ENCODE data around the gene LENG8.
"Not testable (repeated sequence)": the region's sequence is repeated elsewhere in the genome, so short reads cannot be mapped to it uniquely, and the experiment has no call there.

LENG8 gene

GRCh38 chr19:54482889-54483288 is 33.9 kb downstream of the LENG8 start:
- peaks cover 0 to 6% of the 10 kb centered on the region in 2 donors for H3K27me3 ChIP-seq (ENCODE audit: control insufficient read depth in 1 of 2, insufficient read depth in 2 of 2, low read length in 2 of 2)
- H3K9ac ChIP-seq (ENCODE audit: low read depth in 1 of 2, low read length in 2 of 2) = no peak overlapping the region
- H3K36me3 ChIP-seq (ENCODE audit: control insufficient read depth in 1 of 2, insufficient read depth in 2 of 2, low read length in 2 of 2) = no peaks in the 10 kb centered on the region
- no peak overlapping the region for H3K27ac ChIP-seq (ENCODE audit: low read depth, low read length)
- peaks cover 3 to 4% of the 10 kb centered on the region in 2 donors for H3K4me1 ChIP-seq (ENCODE audit: control insufficient read depth in 1 of 2, insufficient read depth in 2 of 2, low read length in 2 of 2)
- H3K4me3 ChIP-seq (ENCODE audit: low read depth in 1 of 2, low read length in 2 of 2) = no peak overlapping the region
- no peaks in the 10 kb centered on the region for H3K9me3 ChIP-seq (ENCODE audit: control insufficient read depth in 1 of 2, low read length in 2 of 2)

- no peaks in the 10 kb centered on the region for H3K36me3 ChIP-seq (ENCODE audit: control insufficient read depth in 1 of 2, insufficient read depth in 2 of 2, low read length in 2 of 2)
- no peak overlapping the region for H3K27ac ChIP-seq (ENCODE audit: low read depth, low read length)
- H3K27me3 ChIP-seq (ENCODE audit: control insufficient read depth in 1 of 2, insufficient read depth in 2 of 2, low read length in 2 of 2) = peaks cover 0 to 7% of the 10 kb centered on the region in 2 donors
- H3K4me1 ChIP-seq (ENCODE audit: control insufficient read depth in 1 of 2, insufficient read depth in 2 of 2, low read length in 2 of 2) = no peaks in the 10 kb centered on the region
- H3K9ac ChIP-seq (ENCODE audit: low read depth in 1 of 2, low read length in 2 of 2) = no peak overlapping the region
- no peaks in the 10 kb centered on the region for H3K9me3 ChIP-seq (ENCODE audit: control insufficient read depth in 1 of 2, low read length in 2 of 2)
- no peak overlapping the region for H3K4me3 ChIP-seq (ENCODE audit: low read depth in 1 of 2, low read length in 2 of 2)
Observed at GRCh38 chr19:54484451-54484850, 35.5 kb downstream of the LENG8 start.

- Histone ChIP-seq H3K4me1 (ENCODE audit: control insufficient read depth in 1 of 2, insufficient read depth in 2 of 2, low read length in 2 of 2) (no peaks in the 10 kb centered on the region), H3K4me3 (ENCODE audit: low read depth in 1 of 2, low read length in 2 of 2) (no peak overlapping the region), H3K9ac (ENCODE audit: low read depth in 1 of 2, low read length in 2 of 2) (no peak overlapping the region), H3K9me3 (ENCODE audit: control insufficient read depth in 1 of 2, low read length in 2 of 2) (no peaks in the 10 kb centered on the region), H3K36me3 (ENCODE audit: control insufficient read depth in 1 of 2, insufficient read depth in 2 of 2, low read length in 2 of 2) (no peaks in the 10 kb centered on the region), H3K27me3 (ENCODE audit: control insufficient read depth in 1 of 2, insufficient read depth in 2 of 2, low read length in 2 of 2) (peaks cover 0 to 8% of the 10 kb centered on the region in 2 donors), H3K27ac (ENCODE audit: low read depth, low read length) (no peak overlapping the region)
Observed at GRCh38 chr19:54485851-54486250, 36.9 kb downstream of the LENG8 start.

- Histone ChIP-seq H3K4me1 (ENCODE audit: control insufficient read depth in 1 of 2, insufficient read depth in 2 of 2, low read length in 2 of 2) (no peaks in the 10 kb centered on the region), H3K27ac (ENCODE audit: low read depth, low read length) (no peak overlapping the region), H3K9me3 (ENCODE audit: control insufficient read depth in 1 of 2, low read length in 2 of 2) (no peaks in the 10 kb centered on the region), H3K4me3 (ENCODE audit: low read depth in 1 of 2, low read length in 2 of 2) (no peak overlapping the region), H3K36me3 (ENCODE audit: control insufficient read depth in 1 of 2, insufficient read depth in 2 of 2, low read length in 2 of 2) (no peaks in the 10 kb centered on the region), H3K27me3 (ENCODE audit: control insufficient read depth in 1 of 2, insufficient read depth in 2 of 2, low read length in 2 of 2) (peaks cover 3 to 6% of the 10 kb centered on the region in 2 donors), H3K9ac (ENCODE audit: low read depth in 1 of 2, low read length in 2 of 2) (no peak overlapping the region)
Observed at GRCh38 chr19:54489341-54489740, 40.3 kb downstream of the LENG8 start.

GRCh38 chr19:54489766-54490165 is 40.8 kb downstream of the LENG8 start:
- Histone ChIP-seq H3K9me3 (ENCODE audit: control insufficient read depth in 1 of 2, low read length in 2 of 2) (no peaks in the 10 kb centered on the region), H3K4me1 (ENCODE audit: control insufficient read depth in 1 of 2, insufficient read depth in 2 of 2, low read length in 2 of 2) (no peaks in the 10 kb centered on the region), H3K27ac (ENCODE audit: low read depth, low read length) (no peak overlapping the region), H3K36me3 (ENCODE audit: control insufficient read depth in 1 of 2, insufficient read depth in 2 of 2, low read length in 2 of 2) (no peaks in the 10 kb centered on the region), H3K9ac (ENCODE audit: low read depth in 1 of 2, low read length in 2 of 2) (no peak overlapping the region), H3K27me3 (ENCODE audit: control insufficient read depth in 1 of 2, insufficient read depth in 2 of 2, low read length in 2 of 2) (peaks cover 3 to 6% of the 10 kb centered on the region in 2 donors), H3K4me3 (ENCODE audit: low read depth in 1 of 2, low read length in 2 of 2) (no peak overlapping the region)

GRCh38 chr19:54492568-54492967 is 43.6 kb downstream of the LENG8 start:
- no peaks in the 10 kb centered on the region for H3K9me3 ChIP-seq (ENCODE audit: control insufficient read depth in 1 of 2, low read length in 2 of 2)
- H3K27me3 ChIP-seq (ENCODE audit: control insufficient read depth in 1 of 2, insufficient read depth in 2 of 2, low read length in 2 of 2) = peaks cover 3 to 6% of the 10 kb centered on the region in 2 donors
- H3K4me1 ChIP-seq (ENCODE audit: control insufficient read depth in 1 of 2, insufficient read depth in 2 of 2, low read length in 2 of 2) = no peaks in the 10 kb centered on the region
- H3K9ac ChIP-seq (ENCODE audit: low read depth in 1 of 2, low read length in 2 of 2) = no peak overlapping the region
- no peak overlapping the region for H3K4me3 ChIP-seq (ENCODE audit: low read depth in 1 of 2, low read length in 2 of 2)
- no peak overlapping the region for H3K27ac ChIP-seq (ENCODE audit: low read depth, low read length)
- no peaks in the 10 kb centered on the region for H3K36me3 ChIP-seq (ENCODE audit: control insufficient read depth in 1 of 2, insufficient read depth in 2 of 2, low read length in 2 of 2)

- H3K4me1 ChIP-seq (ENCODE audit: control insufficient read depth in 1 of 2, insufficient read depth in 2 of 2, low read length in 2 of 2); H3K27ac ChIP-seq (ENCODE audit: low read depth, low read length); H3K27me3 ChIP-seq (ENCODE audit: control insufficient read depth in 1 of 2, insufficient read depth in 2 of 2, low read length in 2 of 2); H3K4me3 ChIP-seq (ENCODE audit: low read depth in 1 of 2, low read length in 2 of 2); H3K36me3 ChIP-seq (ENCODE audit: control insufficient read depth in 1 of 2, insufficient read depth in 2 of 2, low read length in 2 of 2); H3K9ac ChIP-seq (ENCODE audit: low read depth in 1 of 2, low read length in 2 of 2); H3K9me3 ChIP-seq (ENCODE audit: control insufficient read depth in 1 of 2, low read length in 2 of 2): not testable (repeated sequence)
Observed at GRCh38 chr19:54493056-54493455, 44.1 kb downstream of the LENG8 start.

- Histone ChIP-seq H3K27ac (ENCODE audit: low read depth, low read length) (no peak overlapping the region), H3K9ac (ENCODE audit: low read depth in 1 of 2, low read length in 2 of 2) (no peak overlapping the region), H3K27me3 (ENCODE audit: control insufficient read depth in 1 of 2, insufficient read depth in 2 of 2, low read length in 2 of 2) (peaks cover 3 to 6% of the 10 kb centered on the region in 2 donors), H3K36me3 (ENCODE audit: control insufficient read depth in 1 of 2, insufficient read depth in 2 of 2, low read length in 2 of 2) (no peaks in the 10 kb centered on the region), H3K9me3 (ENCODE audit: control insufficient read depth in 1 of 2, low read length in 2 of 2) (no peaks in the 10 kb centered on the region), H3K4me3 (ENCODE audit: low read depth in 1 of 2, low read length in 2 of 2) (no peak overlapping the region), H3K4me1 (ENCODE audit: control insufficient read depth in 1 of 2, insufficient read depth in 2 of 2, low read length in 2 of 2) (no peaks in the 10 kb centered on the region)
Observed at GRCh38 chr19:54493967-54494585, 45.1 kb downstream of the LENG8 start.

GRCh38 chr19:54495284-54495683 is 46.3 kb downstream of the LENG8 start:
- H3K27ac ChIP-seq (ENCODE audit: low read depth, low read length); H3K4me3 ChIP-seq (ENCODE audit: low read depth in 1 of 2, low read length in 2 of 2); H3K27me3 ChIP-seq (ENCODE audit: control insufficient read depth in 1 of 2, insufficient read depth in 2 of 2, low read length in 2 of 2); H3K9me3 ChIP-seq (ENCODE audit: control insufficient read depth in 1 of 2, low read length in 2 of 2); H3K9ac ChIP-seq (ENCODE audit: low read depth in 1 of 2, low read length in 2 of 2); H3K4me1 ChIP-seq (ENCODE audit: control insufficient read depth in 1 of 2, insufficient read depth in 2 of 2, low read length in 2 of 2); H3K36me3 ChIP-seq (ENCODE audit: control insufficient read depth in 1 of 2, insufficient read depth in 2 of 2, low read length in 2 of 2): not testable (repeated sequence)

- not testable (repeated sequence) for H3K9ac ChIP-seq (ENCODE audit: low read depth in 1 of 2, low read length in 2 of 2); H3K9me3 ChIP-seq (ENCODE audit: control insufficient read depth in 1 of 2, low read length in 2 of 2); H3K36me3 ChIP-seq (ENCODE audit: control insufficient read depth in 1 of 2, insufficient read depth in 2 of 2, low read length in 2 of 2); H3K27me3 ChIP-seq (ENCODE audit: control insufficient read depth in 1 of 2, insufficient read depth in 2 of 2, low read length in 2 of 2); H3K27ac ChIP-seq (ENCODE audit: low read depth, low read length); H3K4me1 ChIP-seq (ENCODE audit: control insufficient read depth in 1 of 2, insufficient read depth in 2 of 2, low read length in 2 of 2); H3K4me3 ChIP-seq (ENCODE audit: low read depth in 1 of 2, low read length in 2 of 2)
Observed at GRCh38 chr19:54497747-54498450, 48.9 kb downstream of the LENG8 start.

Data from duodenal mucosa (tissue), 2 donors.